GM20000 (cell line): ENCODE results near the gene MAD1L1.

ENCODE experiments used
- DNase-seq: peaks from one replicate; pipeline ENCODE4 v3.0.0; 2012; ENCODE audit warnings: low spot score
- TF ChIP-seq, protein P1 (sequence below): IDR thresholded peaks from 2 replicates; pipeline ENCODE4 v1.5.1; 2012; ENCODE audit warnings: mild to moderate bottlenecking, control low read depth; ENCODE audit errors: extremely low read depth, missing control alignments

Gene MAD1L1

DNA sequence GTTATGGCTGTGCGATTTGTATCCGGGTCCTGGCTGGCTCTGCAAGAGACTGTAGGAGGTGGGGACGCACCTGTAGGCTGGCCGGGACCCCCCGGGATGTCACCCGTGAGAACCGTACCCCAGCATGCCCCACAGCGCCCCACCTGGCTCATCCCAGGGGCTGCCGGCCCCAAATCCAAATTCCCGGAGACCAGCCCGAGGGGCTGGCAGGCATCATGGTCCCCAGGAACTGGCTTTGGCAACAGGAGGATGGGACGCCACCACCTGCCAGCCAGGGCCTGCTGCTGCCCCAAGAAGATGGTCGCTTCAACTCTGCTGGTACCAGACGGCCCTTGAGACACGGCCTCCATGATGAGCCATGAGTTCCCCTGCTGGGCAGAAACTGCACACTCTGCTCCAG, 323.3 kb downstream of the MAD1L1 start:
- DNase-seq, result no peak
- TF ChIP-seq, protein P1, sequence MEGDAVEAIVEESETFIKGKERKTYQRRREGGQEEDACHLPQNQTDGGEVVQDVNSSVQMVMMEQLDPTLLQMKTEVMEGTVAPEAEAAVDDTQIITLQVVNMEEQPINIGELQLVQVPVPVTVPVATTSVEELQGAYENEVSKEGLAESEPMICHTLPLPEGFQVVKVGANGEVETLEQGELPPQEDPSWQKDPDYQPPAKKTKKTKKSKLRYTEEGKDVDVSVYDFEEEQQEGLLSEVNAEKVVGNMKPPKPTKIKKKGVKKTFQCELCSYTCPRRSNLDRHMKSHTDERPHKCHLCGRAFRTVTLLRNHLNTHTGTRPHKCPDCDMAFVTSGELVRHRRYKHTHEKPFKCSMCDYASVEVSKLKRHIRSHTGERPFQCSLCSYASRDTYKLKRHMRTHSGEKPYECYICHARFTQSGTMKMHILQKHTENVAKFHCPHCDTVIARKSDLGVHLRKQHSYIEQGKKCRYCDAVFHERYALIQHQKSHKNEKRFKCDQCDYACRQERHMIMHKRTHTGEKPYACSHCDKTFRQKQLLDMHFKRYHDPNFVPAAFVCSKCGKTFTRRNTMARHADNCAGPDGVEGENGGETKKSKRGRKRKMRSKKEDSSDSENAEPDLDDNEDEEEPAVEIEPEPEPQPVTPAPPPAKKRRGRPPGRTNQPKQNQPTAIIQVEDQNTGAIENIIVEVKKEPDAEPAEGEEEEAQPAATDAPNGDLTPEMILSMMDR, result no peak

DNA sequence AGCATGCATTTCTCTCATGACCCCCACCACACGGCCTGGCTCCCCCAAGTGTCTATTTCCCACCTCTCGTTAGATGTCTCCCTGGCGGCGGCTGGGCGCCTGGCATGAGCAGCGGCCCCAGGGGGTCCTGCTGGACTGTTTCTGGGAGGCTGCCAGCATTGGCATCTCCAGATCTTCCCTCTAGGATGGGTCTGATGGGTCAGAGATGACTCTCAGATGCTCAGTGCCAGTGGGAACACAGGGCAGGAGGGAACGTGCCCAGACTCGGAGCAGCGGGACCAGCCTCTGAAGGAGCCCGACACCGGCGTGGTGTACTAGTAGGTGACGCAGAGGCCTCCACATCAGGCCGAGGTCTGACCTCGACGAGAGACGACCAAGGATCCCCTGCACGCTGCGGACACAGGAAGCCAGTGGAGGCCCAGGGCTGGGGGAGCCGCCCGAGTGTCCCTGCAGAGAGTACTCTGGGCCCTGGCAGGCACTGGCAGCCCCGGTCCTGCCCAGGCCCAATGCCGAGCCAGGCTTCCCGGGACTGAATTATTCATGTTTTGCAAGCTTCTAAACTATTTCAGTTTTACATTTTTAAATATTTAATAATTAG, 323.8 kb downstream of the MAD1L1 start:
- TF ChIP-seq, protein P1, result no peak
- DNase-seq, result no peak

DNA sequence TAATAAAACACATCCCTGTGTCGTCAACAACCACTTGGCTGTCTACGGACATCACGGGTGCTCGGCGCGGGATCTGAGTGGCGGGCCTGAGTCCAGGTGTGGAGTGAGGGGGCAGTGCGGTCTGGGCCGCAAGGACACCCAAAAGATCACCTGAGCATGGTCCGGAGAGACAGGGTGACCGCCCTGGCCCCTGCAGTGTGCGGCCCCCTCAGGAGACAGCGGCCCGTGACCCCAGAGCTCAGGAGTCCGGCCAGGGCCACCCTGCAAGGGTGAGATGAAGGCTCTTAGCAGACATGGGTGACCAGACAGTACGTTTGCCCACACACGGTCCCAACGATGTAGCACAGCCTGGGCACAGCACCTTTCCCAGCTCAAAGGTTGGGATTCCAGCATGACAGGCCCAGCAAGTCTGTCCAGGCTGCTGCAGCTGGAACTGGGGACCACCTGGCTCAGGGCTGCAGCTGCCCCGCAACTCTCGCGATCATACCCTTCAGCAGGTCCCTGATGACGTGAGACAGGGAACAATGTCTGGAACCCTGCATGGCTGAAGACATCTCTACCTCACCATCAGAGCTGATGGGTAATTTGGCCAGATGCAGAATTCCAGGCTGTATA, 324.9 kb downstream of the MAD1L1 start:
- no peak for DNase-seq
- TF ChIP-seq, protein P1, result no peak

DNA sequence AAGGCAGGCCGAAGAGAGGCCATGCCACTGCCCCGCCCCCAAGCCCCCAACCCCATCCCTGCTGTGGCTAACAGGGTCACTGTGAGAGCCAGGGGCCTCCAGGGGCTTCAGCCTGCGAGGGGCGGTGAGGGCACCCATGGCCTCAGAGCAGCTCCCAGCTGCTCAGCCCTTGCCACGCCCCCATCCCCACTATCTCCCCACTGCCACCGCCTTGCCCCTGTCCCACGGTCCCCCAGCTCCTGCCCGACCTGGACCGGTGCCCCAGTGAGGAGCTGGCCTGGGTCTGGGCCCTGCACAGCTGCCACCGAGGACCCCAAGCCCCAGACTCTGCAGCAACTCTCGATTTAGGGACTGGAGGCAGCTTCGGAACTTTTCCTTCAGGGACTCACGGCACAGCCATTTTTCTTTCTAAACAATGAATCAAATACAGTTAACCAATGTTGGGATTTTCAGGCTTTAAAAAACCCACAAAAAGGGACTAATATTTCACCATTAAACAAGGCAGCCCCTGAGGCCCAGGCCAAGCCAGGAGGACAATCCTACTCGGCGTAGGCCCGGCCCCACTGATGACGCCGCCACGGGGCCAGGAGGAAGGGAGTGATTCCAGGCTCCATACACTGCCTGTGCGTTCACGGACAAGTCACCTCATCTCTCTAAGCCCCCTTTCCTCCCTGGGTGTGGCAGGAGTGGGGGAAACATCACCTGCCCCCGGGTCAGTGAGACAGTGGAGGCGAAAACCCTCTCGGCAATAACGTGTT, 325.6 kb downstream of the MAD1L1 start:
- DNase-seq, result no peak
- TF ChIP-seq, protein P1, result no peak

DNA sequence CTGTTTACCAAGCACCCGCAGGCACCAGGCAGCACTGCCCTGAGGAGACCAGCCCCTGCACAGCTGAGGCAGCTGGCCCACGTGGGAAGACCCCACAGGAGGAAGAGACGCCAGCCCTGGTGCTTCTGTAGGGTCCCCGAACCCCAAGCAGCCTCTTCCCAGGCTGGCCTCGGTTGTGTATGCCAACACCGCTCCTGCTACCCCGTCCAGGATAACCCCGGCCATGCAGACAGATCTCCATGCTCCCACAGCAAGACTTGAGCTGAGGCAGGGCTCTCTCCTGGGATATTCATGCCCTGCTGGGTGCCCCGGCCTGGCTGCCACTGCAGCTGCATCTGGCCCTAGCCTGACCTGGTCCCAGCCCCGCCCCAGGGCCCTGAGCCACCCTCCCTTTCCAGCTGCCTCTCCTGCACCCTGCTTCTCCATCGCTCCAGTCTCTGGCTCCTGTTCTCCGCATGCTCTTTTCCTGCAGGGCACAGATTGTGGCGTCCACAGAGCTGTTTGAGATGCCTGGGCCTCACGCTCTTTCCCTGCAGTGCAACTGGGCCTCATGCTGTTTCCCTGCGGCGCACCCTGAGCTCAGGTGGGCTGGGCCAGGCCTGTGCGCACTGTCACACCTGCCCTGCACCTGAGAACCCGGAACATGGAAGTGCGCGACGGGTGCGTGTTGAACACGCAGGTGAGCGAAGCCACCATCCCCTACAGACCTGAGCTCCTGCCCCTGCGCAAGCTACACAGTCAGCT, 326.5 kb downstream of the MAD1L1 start:
- TF ChIP-seq, protein P1, result no peak
- no peak for DNase-seq

DNA sequence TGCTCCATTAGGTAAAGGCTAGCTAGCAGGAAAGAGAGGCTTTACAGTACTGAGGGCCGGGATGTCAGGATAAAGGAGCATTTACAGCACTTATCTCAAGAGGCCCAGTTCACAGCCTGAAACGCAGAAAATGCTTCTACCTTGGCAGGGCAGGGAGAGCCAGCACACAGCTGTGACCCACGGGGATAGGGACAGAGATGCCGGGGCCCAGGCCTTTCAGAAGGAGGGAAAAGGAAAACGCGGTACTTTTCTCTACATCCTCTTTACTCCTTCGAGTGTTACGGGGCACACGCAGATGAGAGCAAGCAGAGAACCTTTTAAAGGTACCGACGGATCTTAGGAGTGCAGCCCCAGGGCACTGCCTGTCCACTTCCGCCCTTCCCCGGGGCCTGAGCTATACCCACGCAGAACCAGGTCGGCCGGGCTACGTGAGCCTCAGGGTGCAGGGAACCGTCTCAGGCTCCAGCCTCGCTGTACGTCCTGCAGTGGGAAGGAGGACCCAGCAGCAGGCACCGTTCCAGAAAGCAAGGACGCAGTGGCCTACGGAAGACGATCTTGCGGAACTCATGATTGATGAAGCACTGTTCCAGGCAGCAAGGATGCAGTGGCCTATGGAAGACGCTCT, 330.4 kb downstream of the MAD1L1 start:
- no peak for DNase-seq
- TF ChIP-seq, protein P1, result no peak
